ENCODE data around the gene GALNT15. TPM values are rescaled to one million over a fixed set of nuclear protein-coding genes. Genes with fewer than 3 reads are reported as not detected.
A peak's percentile ranks its signal among the peaks of the same experiment; 100 is the strongest.

GALNT15 gene
- total and polyA plus RNA-seq, 12 donors, result 2.9 to 22.8 (median 12.8) TPM

DNA sequence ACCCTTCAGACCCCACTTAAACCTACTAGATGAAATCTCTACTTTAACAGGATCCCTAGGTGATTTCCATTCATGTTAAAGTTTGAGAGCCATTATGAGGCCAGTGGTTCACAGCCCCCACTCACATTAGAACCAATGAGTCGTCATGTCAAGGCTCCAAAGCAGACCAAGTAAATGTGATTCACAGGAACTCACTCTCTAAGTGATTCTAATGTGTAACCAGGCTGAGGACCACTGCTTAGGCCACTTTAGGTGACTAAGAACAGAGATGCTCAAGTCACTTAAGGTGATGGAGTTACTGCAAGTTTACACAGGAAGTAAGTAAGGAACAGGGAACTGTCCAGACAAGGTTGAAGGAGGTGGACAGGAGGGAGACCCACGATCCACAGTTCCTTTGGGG is 7.7 kb downstream of the GALNT15 start:
- peaks cover 0 to 10% of the 10 kb centered on the region in 2 donors for H3K4me1 ChIP-seq (replicated peaks in 1 of 2)
- H3K36me3 ChIP-seq (replicated peaks in 1 of 2), result no peaks in the 10 kb centered on the region
- no peaks in the 10 kb centered on the region for H3K27me3 ChIP-seq
- no peaks in the 10 kb centered on the region for H3K9me3 ChIP-seq (replicated peaks in 1 of 3)
- H3K27ac ChIP-seq, result no peak overlapping the region
- H3K4me3 ChIP-seq, result no peak overlapping the region
- intact Hi-C loops (cut with DNase I), result no loop called here
- no peak for DNase-seq
- TF ChIP-seq POLR2A (IDR thresholded peaks at IDR 0.05), result no peak
- TF ChIP-seq, protein P1, sequence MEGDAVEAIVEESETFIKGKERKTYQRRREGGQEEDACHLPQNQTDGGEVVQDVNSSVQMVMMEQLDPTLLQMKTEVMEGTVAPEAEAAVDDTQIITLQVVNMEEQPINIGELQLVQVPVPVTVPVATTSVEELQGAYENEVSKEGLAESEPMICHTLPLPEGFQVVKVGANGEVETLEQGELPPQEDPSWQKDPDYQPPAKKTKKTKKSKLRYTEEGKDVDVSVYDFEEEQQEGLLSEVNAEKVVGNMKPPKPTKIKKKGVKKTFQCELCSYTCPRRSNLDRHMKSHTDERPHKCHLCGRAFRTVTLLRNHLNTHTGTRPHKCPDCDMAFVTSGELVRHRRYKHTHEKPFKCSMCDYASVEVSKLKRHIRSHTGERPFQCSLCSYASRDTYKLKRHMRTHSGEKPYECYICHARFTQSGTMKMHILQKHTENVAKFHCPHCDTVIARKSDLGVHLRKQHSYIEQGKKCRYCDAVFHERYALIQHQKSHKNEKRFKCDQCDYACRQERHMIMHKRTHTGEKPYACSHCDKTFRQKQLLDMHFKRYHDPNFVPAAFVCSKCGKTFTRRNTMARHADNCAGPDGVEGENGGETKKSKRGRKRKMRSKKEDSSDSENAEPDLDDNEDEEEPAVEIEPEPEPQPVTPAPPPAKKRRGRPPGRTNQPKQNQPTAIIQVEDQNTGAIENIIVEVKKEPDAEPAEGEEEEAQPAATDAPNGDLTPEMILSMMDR (IDR thresholded peaks at IDR 0.05), result no peak
- WGBS, 4 donors, result 73 to 100% (median 87%) methylated on average over 1 to 2 of the region's 2 CpGs

DNA sequence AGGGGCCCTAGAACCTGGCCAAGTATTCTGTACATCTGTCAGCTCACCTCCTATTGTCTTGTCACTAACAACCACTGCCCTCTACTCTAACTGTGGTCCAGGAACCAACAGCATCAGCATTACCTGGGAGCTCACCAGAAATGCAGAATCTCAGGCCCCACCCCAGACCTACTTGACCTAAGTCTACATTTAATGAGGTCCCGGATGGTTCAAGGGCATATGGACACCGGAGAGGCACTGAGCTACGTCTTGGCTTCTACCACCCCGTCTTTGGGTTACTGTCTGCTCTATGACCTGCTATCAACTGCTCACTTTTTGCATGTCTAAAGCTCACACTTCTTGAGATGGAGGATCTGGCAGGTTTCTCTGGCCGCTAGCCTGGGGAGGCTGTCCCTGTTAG is 8.1 kb downstream of the GALNT15 start:
- TF ChIP-seq, protein P1 (IDR thresholded peaks at IDR 0.05), result no peak
- WGBS, 4 donors, result 75 to 84% (median 80%) methylated on average over 5 of the region's 5 CpGs
- Histone ChIP-seq H3K4me1 (replicated peaks in 1 of 2) (peaks cover 0 to 10% of the 10 kb centered on the region in 2 donors), H3K27me3 (no peaks in the 10 kb centered on the region), H3K4me3 (no peak overlapping the region), H3K9me3 (replicated peaks in 1 of 3) (no peaks in the 10 kb centered on the region), H3K36me3 (replicated peaks in 1 of 2) (no peaks in the 10 kb centered on the region), H3K27ac (no peak overlapping the region)
- intact Hi-C loops (cut with DNase I), result no loop called here
- DNase-seq, result no peak

DNA sequence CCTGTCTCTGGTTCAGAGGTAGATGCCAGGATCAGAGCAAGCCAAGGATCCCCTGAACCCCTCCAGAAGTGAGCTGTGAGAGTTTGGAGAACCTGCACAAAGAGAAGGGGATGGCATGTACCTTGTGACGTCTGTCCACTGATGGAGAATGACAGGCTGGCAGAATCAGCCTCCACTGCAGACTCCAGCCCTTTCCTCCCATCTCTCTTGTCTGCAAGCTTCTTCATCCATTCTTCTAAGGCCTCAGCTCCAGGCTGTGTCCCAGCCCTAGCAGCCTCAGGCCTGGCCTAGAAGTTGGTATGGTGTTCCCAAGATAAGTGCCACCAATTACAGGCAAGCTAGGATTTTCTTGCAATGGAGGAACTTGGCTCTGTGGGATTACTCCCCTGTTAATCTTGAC is 8.6 kb downstream of the GALNT15 start:
- WGBS, 4 donors, result 70 to 90% (median 84%) methylated on average over 1 of the region's 1 CpG
- H3K27me3 ChIP-seq, result no peaks in the 10 kb centered on the region
- intact Hi-C loops (cut with DNase I), result no loop called here

DNA sequence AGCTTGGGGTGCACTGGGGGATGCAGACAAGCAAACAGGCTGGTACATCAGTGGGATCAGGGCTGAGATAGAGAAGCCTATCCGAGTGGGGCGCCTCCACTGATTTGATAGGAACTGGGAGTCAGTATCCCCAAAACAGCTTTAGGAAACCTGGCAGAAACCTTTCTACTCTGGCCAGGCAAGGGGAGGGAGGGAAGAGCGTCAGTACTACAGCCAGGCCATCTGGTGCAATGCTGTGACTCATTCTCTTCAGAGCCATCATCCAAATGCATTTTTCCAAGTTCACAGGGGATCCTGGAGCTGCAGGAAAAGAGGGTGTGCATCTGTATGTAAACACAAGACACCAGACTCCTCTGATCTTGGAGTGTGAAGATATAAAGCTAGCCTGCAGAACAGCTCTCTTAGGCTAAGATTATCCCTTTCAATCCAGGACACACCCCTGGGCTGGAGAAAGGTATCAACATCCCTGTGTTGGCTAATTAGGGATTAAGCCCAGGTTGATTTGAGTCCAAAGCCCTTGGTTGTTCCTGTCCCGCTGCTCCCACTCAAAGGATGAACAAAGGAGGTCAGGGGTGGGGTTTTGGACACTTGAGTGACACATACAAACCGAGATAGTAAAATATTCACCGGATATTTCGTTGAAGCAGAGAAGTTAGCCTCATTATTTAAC is 9.3 kb downstream of the GALNT15 start:
- TF ChIP-seq, protein P1 (IDR thresholded peaks at IDR 0.05), result no peak
- no peak for TF ChIP-seq POLR2A (IDR thresholded peaks at IDR 0.05)
- DNase-seq, result peak in 4 of 7 donors; percentile 28 to 63 (median 48)
- Histone ChIP-seq H3K4me1 (replicated peaks in 1 of 2) (peaks cover 0 to 7% of the 10 kb centered on the region in 2 donors), H3K9me3 (replicated peaks in 1 of 3) (no peaks in the 10 kb centered on the region), H3K4me3 (no peak overlapping the region), H3K36me3 (replicated peaks in 1 of 2) (no peaks in the 10 kb centered on the region), H3K27ac (no peak overlapping the region), H3K27me3 (no peaks in the 10 kb centered on the region)
- WGBS, 4 donors, result 70 to 83% (median 80%) methylated on average over 7 of the region's 7 CpGs
- intact Hi-C loops (cut with DNase I), result no loop called here

More for the DNA sequence above, 8.6 kb downstream of the GALNT15 start:
- DNase-seq, result no peak
- Histone ChIP-seq H3K4me3 (no peak overlapping the region), H3K9me3 (replicated peaks in 1 of 3) (no peaks in the 10 kb centered on the region), H3K27ac (no peak overlapping the region), H3K4me1 (replicated peaks in 1 of 2) (peaks cover 0 to 10% of the 10 kb centered on the region in 2 donors), H3K36me3 (replicated peaks in 1 of 2) (no peaks in the 10 kb centered on the region)
- TF ChIP-seq, protein P1 (IDR thresholded peaks at IDR 0.05), result no peak
- no peak for TF ChIP-seq POLR2A (IDR thresholded peaks at IDR 0.05)
